ENCODE data around the gene DOP1A.

GRCh38 chr6:83160167-83160566 lies 92.7 kb downstream of the DOP1A start:
- TF ChIP-seq POLR2A (IDR thresholded peaks at IDR 0.05) (no peak), CTCF (IDR thresholded peaks at IDR 0.05) (no peak), POLR2AphosphoS5 (IDR thresholded peaks at IDR 0.05) (no peak), EP300 (IDR thresholded peaks at IDR 0.05) (no peak)
